Gastroesophageal sphincter (tissue), 4 donors: ENCODE data around the gene TANGO2. TPM values are rescaled to one million over a fixed set of nuclear protein-coding genes. Genes with fewer than 3 reads are reported as not detected.

Experiments
- ATAC-seq: fragments of 150-250 bp; one replicate; pipeline ENCODE4 v1.9.1; 2016; ENCODE audit warnings: mild to moderate bottlenecking, moderate library complexity
- H3K27ac ChIP-seq, 4 donors: fragments of 200-600 bp; sonication (generic) in 3 of 4; 1 replicate in 3 of 4; 2 replicates in 1 of 4; pipeline ENCODE4 v1.5.1; 2016 to 2019
- H3K27me3 ChIP-seq: fragments of 200-600 bp; sonication (generic); one replicate; pipeline ENCODE4 v1.5.1; 2019
- H3K36me3 ChIP-seq, 2 donors: fragments of 200-600 bp; sonication (generic); one replicate each; pipeline ENCODE4 v1.5.1; 2019; ENCODE audit warnings: control low read depth in 1 of 2
- H3K4me1 ChIP-seq, 3 donors: fragments of 200-600 bp; sonication (generic); 1 replicate in 2 of 3; 2 replicates in 1 of 3; pipeline ENCODE4 v1.5.1; 2016 to 2019; ENCODE audit warnings: control low read depth in 2 of 3
- H3K4me3 ChIP-seq, 2 donors: fragments of 200-600 bp; sonication (generic); one replicate each; pipeline ENCODE4 v1.5.1; 2019; ENCODE audit warnings: mild to moderate bottlenecking in 1 of 2, moderate library complexity in 1 of 2
- H3K9me3 ChIP-seq, 3 donors: fragments of 200-600 bp; sonication (generic); one replicate each; pipeline ENCODE4 v1.5.1; 2017 to 2019; ENCODE audit warnings: control low read depth in 2 of 3
- EP300 ChIP-seq: sonication (generic); formaldehyde crosslinking; IDR thresholded peaks from one replicate; pipeline ENCODE4 v1.6.1; 2017; ENCODE audit warnings: antibody characterized with exemption, mild to moderate bottlenecking
- POLR2A ChIP-seq, 2 donors: fragments of 450-650 bp; IDR thresholded peaks; one replicate each; pipeline ENCODE4 v1.6.1; 2017; ENCODE audit warnings: antibody characterized with exemption in 2 of 2, mild to moderate bottlenecking in 2 of 2, moderate library complexity in 1 of 2
- POLR2AphosphoS5 ChIP-seq: sonication (generic); formaldehyde crosslinking; IDR thresholded peaks from one replicate; pipeline ENCODE4 v1.6.1; 2017; ENCODE audit warnings: antibody characterized with exemption
- WGBS, 2 donors: methylation state at CpG; one replicate each; pipeline ENCODE4 v1.1.5; 2018; ENCODE audit warnings: low coverage in 1 of 2; 5-methylcytosine and 5-hydroxymethylcytosine counted together
- total RNA-seq, 4 donors: library from RNA; depleted of rRNA; stranded (reverse); fragments of >200 nt; gene quantifications; one replicate each; pipeline ENCODE4 v1.1.0, GENCODE V29; 2016
- TF ChIP-seq, protein P1 (sequence below), 4 experiments: fragments of 200-600 bp in 2 of 4; fragments of 450-650 bp in 2 of 4; sonication (generic) in 1 of 4; IDR thresholded peaks; one replicate each; pipeline ENCODE4 v1.5.1; 2017 to 2019; ENCODE audit warnings: antibody characterized with exemption in 4 of 4, mild to moderate bottlenecking in 2 of 4, moderate library complexity in 2 of 4

TANGO2 gene
- total RNA-seq, 4 donors from 2014 or later, result 20.0 to 65.5 (median 45.8) TPM

DNA sequence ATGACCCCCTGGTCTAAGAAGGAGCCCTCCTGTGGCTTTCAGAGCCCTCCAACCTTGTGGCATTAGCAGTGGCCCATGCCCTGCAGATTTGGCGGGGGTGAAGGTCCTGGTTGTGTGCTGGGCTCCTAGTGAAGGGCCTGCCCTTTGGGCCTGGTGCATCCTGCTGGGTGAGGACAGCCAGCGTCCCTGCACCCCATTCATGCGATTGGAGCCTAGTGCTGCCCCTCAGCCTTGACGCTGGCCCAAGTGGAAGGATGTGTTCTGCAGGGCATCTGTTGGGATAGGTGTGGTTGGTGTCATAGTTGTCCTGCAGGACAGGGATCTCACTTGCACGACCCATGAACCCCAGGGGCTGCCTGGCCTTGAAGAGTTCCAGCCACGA lies 31.0 kb downstream of the TANGO2 start:
- H3K27me3 ChIP-seq, result no peaks in the 10 kb centered on the region
- H3K27ac ChIP-seq, result no peak overlapping the region
- ATAC-seq, result no peak
- H3K4me1 ChIP-seq, result no peaks in the 10 kb centered on the region
- no peaks in the 10 kb centered on the region for H3K9me3 ChIP-seq
- peaks cover 0 to 90% of the 10 kb centered on the region in 2 donors for H3K36me3 ChIP-seq
- 100% methylated on average over 2 of the region's 6 CpGs; no CpG with 5 or more reads in 1 of the 2 donors for WGBS, 2 donors
- no peak overlapping the region for H3K4me3 ChIP-seq
- no peak for TF ChIP-seq POLR2A (IDR thresholded peaks at IDR 0.05)
- no peak for TF ChIP-seq EP300
- TF ChIP-seq POLR2AphosphoS5, result no peak
- TF ChIP-seq, protein P1, sequence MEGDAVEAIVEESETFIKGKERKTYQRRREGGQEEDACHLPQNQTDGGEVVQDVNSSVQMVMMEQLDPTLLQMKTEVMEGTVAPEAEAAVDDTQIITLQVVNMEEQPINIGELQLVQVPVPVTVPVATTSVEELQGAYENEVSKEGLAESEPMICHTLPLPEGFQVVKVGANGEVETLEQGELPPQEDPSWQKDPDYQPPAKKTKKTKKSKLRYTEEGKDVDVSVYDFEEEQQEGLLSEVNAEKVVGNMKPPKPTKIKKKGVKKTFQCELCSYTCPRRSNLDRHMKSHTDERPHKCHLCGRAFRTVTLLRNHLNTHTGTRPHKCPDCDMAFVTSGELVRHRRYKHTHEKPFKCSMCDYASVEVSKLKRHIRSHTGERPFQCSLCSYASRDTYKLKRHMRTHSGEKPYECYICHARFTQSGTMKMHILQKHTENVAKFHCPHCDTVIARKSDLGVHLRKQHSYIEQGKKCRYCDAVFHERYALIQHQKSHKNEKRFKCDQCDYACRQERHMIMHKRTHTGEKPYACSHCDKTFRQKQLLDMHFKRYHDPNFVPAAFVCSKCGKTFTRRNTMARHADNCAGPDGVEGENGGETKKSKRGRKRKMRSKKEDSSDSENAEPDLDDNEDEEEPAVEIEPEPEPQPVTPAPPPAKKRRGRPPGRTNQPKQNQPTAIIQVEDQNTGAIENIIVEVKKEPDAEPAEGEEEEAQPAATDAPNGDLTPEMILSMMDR (IDR thresholded peaks at IDR 0.05), result no peak

DNA sequence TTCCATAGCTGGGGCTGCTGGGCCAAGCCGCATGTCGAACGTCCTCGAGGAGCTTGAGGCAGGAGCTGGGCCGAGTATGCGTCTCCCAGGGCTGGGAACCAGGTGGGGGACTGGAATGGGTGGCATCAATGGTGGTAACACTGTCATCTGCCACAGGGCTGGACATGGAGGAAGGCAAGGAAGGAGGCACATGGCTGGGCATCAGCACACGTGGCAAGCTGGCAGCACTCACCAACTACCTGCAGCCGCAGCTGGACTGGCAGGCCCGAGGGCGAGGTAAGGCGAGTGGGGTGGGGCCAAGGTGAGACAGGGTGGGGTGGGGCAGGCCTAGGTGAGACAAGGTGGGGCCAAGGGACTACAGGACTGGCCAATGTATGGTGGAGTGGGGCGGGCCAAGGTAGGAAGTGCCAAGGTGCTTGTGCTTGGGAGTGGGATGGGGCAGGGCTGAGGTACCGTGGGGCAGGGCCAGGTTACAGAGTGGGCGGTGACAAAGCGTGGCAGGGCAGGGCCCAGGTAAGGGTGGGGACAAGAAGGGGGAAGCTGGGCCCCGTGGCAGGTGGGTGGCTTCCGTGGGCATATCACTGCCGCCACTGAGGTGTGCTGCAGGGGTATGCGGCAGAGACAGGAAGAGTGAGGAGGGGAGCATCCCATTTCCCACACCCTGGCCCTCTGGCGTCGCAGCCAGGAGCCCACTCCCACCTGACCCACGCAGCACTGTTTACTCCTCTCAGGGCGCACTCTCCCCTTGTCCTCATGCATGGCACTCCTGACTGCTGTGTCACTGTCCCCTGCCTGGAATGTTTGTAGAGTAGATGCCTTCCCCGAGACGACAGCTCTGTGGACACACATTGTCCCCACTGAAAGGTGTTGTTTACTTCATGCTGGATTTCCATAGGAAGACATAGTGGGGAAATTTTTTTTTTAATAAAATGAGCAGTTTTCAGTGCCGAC lies 31.7 kb downstream of the TANGO2 start:
- H3K36me3 ChIP-seq, result peaks cover 0 to 90% of the 10 kb centered on the region in 2 donors
- TF ChIP-seq POLR2A (IDR thresholded peaks at IDR 0.05) (no peak), POLR2AphosphoS5 (no peak), EP300 (no peak)
- TF ChIP-seq, protein P1 (IDR thresholded peaks at IDR 0.05), result no peak
- WGBS, 2 donors, result 92 to 95% methylated on average over 8 to 16 of the region's 26 CpGs
- H3K27me3 ChIP-seq, result no peaks in the 10 kb centered on the region
- no peaks in the 10 kb centered on the region for H3K9me3 ChIP-seq
- H3K4me3 ChIP-seq, result no peak overlapping the region
- no peak overlapping the region for H3K27ac ChIP-seq
- ATAC-seq, result no peak
- no peaks in the 10 kb centered on the region for H3K4me1 ChIP-seq

DNA sequence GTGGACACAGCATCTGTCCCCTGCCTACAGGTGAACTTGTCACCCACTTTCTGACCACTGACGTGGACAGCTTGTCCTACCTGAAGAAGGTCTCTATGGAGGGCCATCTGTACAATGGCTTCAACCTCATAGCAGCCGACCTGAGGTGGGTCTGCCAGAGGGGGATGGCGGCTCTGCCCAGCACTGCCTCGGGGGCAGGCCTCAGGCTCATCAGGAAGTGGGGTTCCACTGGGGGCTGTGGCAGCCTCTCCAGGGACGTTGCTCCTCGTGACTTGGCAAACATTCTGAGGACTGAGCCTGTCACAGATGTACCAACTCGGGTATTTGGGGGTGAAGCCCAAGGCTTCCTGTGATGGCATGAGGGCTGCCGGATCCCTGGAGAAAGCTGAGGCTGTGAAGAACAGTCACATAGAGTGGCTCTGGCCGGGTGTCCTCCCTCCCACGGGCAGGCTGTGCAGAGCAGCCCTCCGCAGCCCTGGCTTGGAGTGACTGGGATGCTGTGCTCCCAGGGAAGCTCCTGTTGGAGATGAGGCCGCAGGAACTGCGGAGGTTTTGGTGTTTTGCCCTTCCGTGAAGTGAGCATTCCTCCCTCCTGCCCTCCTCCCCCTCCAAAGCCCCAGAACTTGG lies 32.6 kb downstream of the TANGO2 start:
- Histone ChIP-seq H3K27ac (no peak overlapping the region), H3K4me3 (no peak overlapping the region), H3K36me3 (peaks cover 0 to 90% of the 10 kb centered on the region in 2 donors), H3K27me3 (no peaks in the 10 kb centered on the region), H3K9me3 (no peaks in the 10 kb centered on the region), H3K4me1 (no peaks in the 10 kb centered on the region)
- no peak for ATAC-seq
- WGBS, 2 donors, result no CpG with 5 or more reads among the region's 14 CpGs
- TF ChIP-seq, protein P1 (IDR thresholded peaks at IDR 0.05), result no peak
- TF ChIP-seq POLR2AphosphoS5 (no peak), EP300 (no peak), POLR2A (IDR thresholded peaks at IDR 0.05) (no peak)

DNA sequence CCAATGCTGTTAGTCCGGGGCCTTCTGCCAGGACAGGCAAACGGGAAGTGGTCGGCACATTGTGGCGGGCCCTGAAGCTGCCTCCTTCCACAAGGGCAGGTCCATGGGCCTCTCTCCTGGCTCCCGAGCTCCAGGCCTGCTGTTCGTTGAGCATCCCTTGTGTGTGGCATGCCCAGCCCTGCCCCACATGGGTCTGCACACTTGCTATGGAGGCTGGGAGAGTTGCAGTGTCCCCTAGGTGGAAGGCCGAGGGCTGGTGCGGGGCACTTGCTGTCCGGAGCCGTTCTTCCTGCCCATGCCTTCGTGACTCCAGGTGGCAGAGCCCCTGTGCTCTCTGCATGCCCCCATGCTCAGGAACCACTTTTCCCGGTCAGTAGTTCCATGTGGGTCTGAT lies 33.1 kb downstream of the TANGO2 start:
- H3K27ac ChIP-seq, result no peak overlapping the region
- H3K9me3 ChIP-seq, result no peaks in the 10 kb centered on the region
- no peak for TF ChIP-seq EP300
- no peak for TF ChIP-seq POLR2A (IDR thresholded peaks at IDR 0.05)
- no peak for TF ChIP-seq POLR2AphosphoS5
- TF ChIP-seq, protein P1 (IDR thresholded peaks at IDR 0.05), result no peak
- peaks cover 0 to 90% of the 10 kb centered on the region in 2 donors for H3K36me3 ChIP-seq
- H3K4me1 ChIP-seq, result no peaks in the 10 kb centered on the region
- H3K4me3 ChIP-seq, result no peak overlapping the region
- WGBS, 2 donors, result 100% methylated on average over 1 of the region's 12 CpGs; no CpG with 5 or more reads in 1 of the 2 donors
- no peak for ATAC-seq
- no peaks in the 10 kb centered on the region for H3K27me3 ChIP-seq
